Karpas-422 (cell line): Measurements from ENCODE around the gene TMX3. TPM values are rescaled to one million over a fixed set of nuclear protein-coding genes. Genes with fewer than 3 reads are reported as not detected.

Source experiments
- DNase-seq: peaks from one replicate; pipeline ENCODE4 v3.0.0-alpha.2; 2015
- H2AFZ ChIP-seq: fragments of 200-600 bp; sonication (generic); 2 replicates; pipeline ENCODE4 v1.6.1; 2014; ENCODE audit warnings: antibody characterized with exemption, low read length, mixed read lengths
- H3K27ac ChIP-seq: fragments of 200-600 bp; sonication (generic); 2 replicates; pipeline ENCODE4 v1.5.1; 2014; ENCODE audit warnings: mild to moderate bottlenecking, low read length, moderate library complexity
- H3K27me3 ChIP-seq: fragments of 200-600 bp; sonication (generic); 2 replicates; pipeline ENCODE4 v1.6.1; 2014; ENCODE audit warnings: low read length, mixed read lengths
- H3K36me3 ChIP-seq: fragments of 200-600 bp; sonication (generic); 2 replicates; pipeline ENCODE4 v1.6.1; 2014; ENCODE audit warnings: low read length, mixed read lengths; ENCODE audit not compliant: insufficient read depth
- H3K4me1 ChIP-seq: fragments of 200-600 bp; sonication (generic); 2 replicates; pipeline ENCODE4 v1.6.1; 2014; ENCODE audit warnings: mild to moderate bottlenecking, low read length, mixed read lengths
- H3K4me2 ChIP-seq: fragments of 200-600 bp; sonication (generic); 2 replicates; pipeline ENCODE4 v1.6.1; 2014; ENCODE audit warnings: low read length, low read depth, mild to moderate bottlenecking; ENCODE audit not compliant: poor library complexity, severe bottlenecking
- H3K4me3 ChIP-seq: fragments of 200-600 bp; sonication (generic); 2 replicates; pipeline ENCODE4 v1.5.1; 2014; ENCODE audit warnings: mild to moderate bottlenecking, antibody characterized with exemption, low read length, mixed read lengths
- H3K79me2 ChIP-seq: fragments of 200-600 bp; sonication (generic); 2 replicates; pipeline ENCODE4 v1.6.1; 2014; ENCODE audit warnings: mild to moderate bottlenecking, low read length, mixed read lengths
- H3K9ac ChIP-seq: fragments of 200-600 bp; sonication (generic); 2 replicates; pipeline ENCODE4 v1.6.0; 2014; ENCODE audit warnings: low read length
- H3K9me2 ChIP-seq: fragments of 200-600 bp; sonication (generic), shearing (Covaris generic); replicated peaks from 2 replicates; pipeline ENCODE4 v1.6.0; 2014; ENCODE audit warnings: mild to moderate bottlenecking, low read length, moderate library complexity; ENCODE audit not compliant: insufficient read depth
- H3K9me3 ChIP-seq: fragments of 300-700, 200-600 bp; sonication (generic); 2 replicates; pipeline ENCODE4 v1.6.1; 2014; ENCODE audit warnings: low read length, mixed read lengths
- H4K20me1 ChIP-seq: fragments of 200-600 bp; sonication (generic); 2 replicates; pipeline ENCODE4 v1.6.1; 2014; ENCODE audit warnings: mild to moderate bottlenecking, antibody characterized with exemption, low read length, low read depth; ENCODE audit not compliant: insufficient read depth
- total RNA-seq: library from RNA; depleted of rRNA; stranded (reverse); fragments of >200 nt; shearing (Covaris generic); gene quantifications from 2 replicates; pipeline ENCODE4 v1.2.3, GENCODE V29; 2014; ENCODE audit warnings: low replicate concordance

Gene TMX3
- total RNA-seq, 1 experiment from 2014 or later: 154 TPM

DNA sequence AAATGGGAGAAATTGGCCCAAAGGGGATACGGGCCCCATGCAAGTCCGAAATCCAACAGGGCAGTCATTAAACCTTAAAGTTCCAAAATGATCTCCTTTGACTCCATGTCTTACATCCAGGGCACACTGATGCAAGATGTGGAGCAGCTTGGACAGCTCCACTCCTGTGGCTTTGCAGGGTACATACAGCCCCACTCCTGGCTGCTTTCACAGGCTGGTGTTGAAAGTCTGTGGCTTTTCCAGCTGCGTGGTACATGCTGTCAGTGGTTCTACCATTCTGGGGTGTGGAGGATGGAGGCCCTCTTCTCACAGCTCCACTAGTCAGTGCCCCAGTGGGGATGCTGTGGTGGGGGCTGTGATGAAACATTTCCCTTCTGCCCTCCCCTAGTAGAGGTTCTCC is 8.6 kb upstream of the TMX3 start:
- H3K9me3 ChIP-seq: no peaks in the 10 kb centered on the region
- no peaks in the 10 kb centered on the region; the same call in 1 of the 2 replicates for H3K36me3 ChIP-seq
- no peaks in the 10 kb centered on the region for H4K20me1 ChIP-seq
- DNase-seq: no peak
- no peak overlapping the region for H3K9ac ChIP-seq
- H3K9me2 ChIP-seq: no peaks in the 10 kb centered on the region
- H3K4me1 ChIP-seq: peaks cover 24% of the 10 kb centered on the region
- no peak overlapping the region for H2AFZ ChIP-seq
- no peaks in the 10 kb centered on the region for H3K27me3 ChIP-seq
- no peak overlapping the region for H3K4me2 ChIP-seq
- H3K4me3 ChIP-seq: no peak overlapping the region
- H3K79me2 ChIP-seq: no peaks in the 10 kb centered on the region
- H3K27ac ChIP-seq: no peak overlapping the region

DNA sequence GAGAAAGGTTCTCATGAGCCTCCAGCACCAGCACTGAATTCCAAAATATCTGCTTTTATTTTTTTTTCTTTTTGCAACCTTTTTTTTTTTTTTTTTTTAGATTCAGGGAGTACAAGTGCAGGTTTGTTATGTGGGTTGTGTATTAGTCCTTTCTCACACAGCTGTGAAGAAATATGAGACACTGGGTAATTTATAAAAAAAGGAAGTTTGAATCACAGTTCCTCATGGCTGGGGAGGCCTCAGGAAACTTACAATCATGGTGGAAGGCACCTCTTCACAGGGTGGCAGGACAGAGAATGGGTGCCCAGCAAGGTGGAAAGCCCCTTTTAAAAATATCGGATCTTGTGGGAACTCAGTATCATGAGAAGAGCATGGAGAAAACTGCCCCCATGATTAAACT is 7.9 kb upstream of the TMX3 start:
- H3K79me2 ChIP-seq: no peaks in the 10 kb centered on the region
- peak overlapping the region; percentile 66 for H3K4me2 ChIP-seq
- H3K4me1 ChIP-seq: peaks cover 29% of the 10 kb centered on the region
- H3K9ac ChIP-seq: 0 out of 2 replicates have a peak overlapping the region, but pooled peaks have one; percentile 43
- peak; percentile 67 for DNase-seq
- H3K27ac ChIP-seq: peak overlapping the region; percentile 66
- H3K36me3 ChIP-seq: no peaks in the 10 kb centered on the region; the same call in 1 of the 2 replicates
- peak overlapping the region; percentile 49 for H3K4me3 ChIP-seq
- H3K9me3 ChIP-seq: no peaks in the 10 kb centered on the region
- H4K20me1 ChIP-seq: no peaks in the 10 kb centered on the region
- no peaks in the 10 kb centered on the region for H3K9me2 ChIP-seq
- 0 out of 2 replicates have a peak overlapping the region, but pooled peaks have one; percentile 61 for H2AFZ ChIP-seq
- H3K27me3 ChIP-seq: no peaks in the 10 kb centered on the region

DNA sequence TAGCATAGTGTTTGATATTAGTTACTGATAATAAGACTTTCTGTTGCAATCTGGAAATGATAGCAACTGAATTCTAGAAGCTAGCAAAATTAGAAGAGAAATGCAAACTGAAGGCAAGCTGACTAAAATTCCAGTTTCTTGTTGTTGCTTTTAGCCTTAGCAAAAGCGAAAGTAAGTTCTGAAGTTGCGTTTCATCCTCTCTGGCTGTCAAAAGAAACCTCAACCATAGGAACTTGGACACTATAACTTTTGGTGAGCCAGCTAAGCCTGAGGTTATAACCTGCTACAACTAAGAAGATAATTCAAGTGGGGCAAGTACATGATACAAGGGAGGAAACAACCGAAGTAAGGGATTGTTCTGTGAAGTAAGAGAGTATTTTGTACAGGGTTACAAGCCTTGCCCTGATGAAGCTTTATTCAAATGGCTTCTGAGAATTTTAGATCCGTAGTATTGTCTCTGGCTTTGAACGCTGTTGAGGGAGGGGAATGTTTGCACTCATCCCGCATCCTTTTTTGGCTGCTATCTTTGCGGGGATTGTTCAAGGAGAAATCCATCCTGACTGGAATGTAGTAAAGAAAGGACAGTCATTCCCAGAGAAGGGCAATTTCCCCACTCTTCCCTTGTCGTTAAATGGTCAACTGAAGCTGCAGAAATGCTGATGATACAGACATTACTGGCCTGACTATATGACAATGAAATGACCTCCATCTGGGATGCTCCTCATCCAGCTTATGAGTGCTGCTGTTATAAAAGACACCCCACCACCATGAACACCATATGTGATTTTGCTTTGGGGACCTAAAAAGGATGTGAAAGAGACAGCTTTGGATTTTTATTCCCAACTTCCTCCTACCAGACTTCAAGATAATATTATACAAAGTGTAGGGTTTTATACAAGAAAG is 7.0 kb upstream of the TMX3 start:
- Histone ChIP-seq H3K4me1 (peaks cover 29% of the 10 kb centered on the region), H3K9me2 (no peaks in the 10 kb centered on the region), H2AFZ (peak overlapping the region; percentile 61), H3K27me3 (no peaks in the 10 kb centered on the region), H3K36me3 (no peaks in the 10 kb centered on the region; the same call in 1 of the 2 replicates), H3K4me3 (peak overlapping the region; percentile 49), H3K9me3 (no peaks in the 10 kb centered on the region), H3K27ac (peak overlapping the region; percentile 66), H3K9ac (peak overlapping the region; percentile 43), H3K4me2 (peak overlapping the region; percentile 66), H4K20me1 (no peaks in the 10 kb centered on the region), H3K79me2 (no peaks in the 10 kb centered on the region)
- peak; percentile 44 for DNase-seq

DNA sequence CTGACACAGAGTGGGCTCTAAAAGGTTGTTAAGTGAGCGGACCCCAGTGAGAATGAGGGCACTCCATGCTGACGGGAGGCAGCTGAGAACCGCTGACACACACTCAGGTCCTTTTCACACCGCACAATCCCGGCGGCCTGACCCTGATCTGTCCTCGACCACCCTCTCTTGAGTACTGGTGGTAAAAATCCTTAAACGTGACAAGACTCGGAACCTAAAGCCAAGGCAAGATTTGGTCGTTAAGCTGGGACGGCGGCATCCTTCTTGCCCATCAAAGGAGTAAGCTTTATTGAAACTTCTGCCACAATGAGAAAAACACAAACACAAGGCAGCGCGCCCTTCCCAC is 569 bp downstream of the TMX3 start:
- Histone ChIP-seq H3K27me3 (no peaks in the 10 kb centered on the region), H3K4me3 (peak overlapping the region; percentile 87), H3K9ac (peak overlapping the region; percentile 98), H3K79me2 (peaks cover 61% of the 10 kb centered on the region), H3K4me2 (peak overlapping the region; percentile 78), H3K27ac (peak overlapping the region; percentile 46), H3K9me3 (no peaks in the 10 kb centered on the region), H2AFZ (peak overlapping the region; percentile 94), H3K4me1 (peaks cover 31% of the 10 kb centered on the region), H3K36me3 (peaks cover 41% of the 10 kb centered on the region), H3K9me2 (no peaks in the 10 kb centered on the region), H4K20me1 (peaks cover 24% of the 10 kb centered on the region)
- DNase-seq: peak; percentile 59

DNA sequence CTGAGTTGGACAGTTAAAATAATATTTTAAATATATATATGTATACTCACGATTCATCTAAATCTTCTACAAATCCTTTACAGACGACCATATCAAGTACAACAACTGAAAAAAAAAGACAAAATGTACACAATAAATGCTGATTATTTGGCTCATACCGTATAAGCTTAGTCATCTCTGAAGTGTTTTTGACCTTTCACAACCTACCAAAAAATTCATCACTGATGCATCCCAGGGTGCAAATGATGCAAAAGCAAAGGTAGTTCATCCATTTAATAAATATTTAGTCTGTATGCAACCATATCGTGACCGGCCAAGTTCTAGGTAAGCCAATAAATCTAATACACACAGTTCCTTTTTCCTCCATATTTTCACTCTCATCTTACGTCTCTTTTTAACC is 1.1 kb downstream of the TMX3 start:
- DNase-seq: no peak
- peak overlapping the region; percentile 98 for H3K9ac ChIP-seq

DNA sequence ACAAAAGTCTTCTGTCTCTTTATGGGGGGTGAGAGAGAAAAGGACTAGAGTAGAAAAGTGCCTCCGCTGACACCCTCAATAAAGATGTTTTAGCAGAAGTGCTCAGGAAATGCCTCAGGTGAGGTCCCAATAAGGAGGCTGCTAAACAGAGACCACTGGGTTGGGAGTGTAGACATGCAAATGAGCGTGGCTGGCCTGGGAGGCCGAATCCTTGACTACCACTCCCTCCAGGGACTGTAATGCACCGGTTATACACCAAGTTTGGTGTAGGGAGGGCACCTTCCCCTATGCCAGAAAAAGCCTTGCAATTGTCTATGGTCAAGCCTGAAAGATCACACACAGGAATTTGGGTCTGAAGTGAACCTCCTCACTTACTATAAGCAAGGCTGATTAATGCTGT is 1.8 kb downstream of the TMX3 start:
- Histone ChIP-seq H4K20me1 (peaks cover 24% of the 10 kb centered on the region), H3K79me2 (peaks cover 73% of the 10 kb centered on the region), H3K36me3 (peaks cover 54% of the 10 kb centered on the region), H2AFZ (no peak overlapping the region), H3K4me3 (peak overlapping the region; percentile 87), H3K9me3 (no peaks in the 10 kb centered on the region), H3K27ac (no peak overlapping the region), H3K4me1 (peaks cover 25% of the 10 kb centered on the region), H3K9me2 (no peaks in the 10 kb centered on the region), H3K4me2 (peak overlapping the region; percentile 78), H3K9ac (peak overlapping the region; percentile 98), H3K27me3 (no peaks in the 10 kb centered on the region)
- DNase-seq: peak; percentile 59

More for the DNA sequence above, 1.1 kb downstream of the TMX3 start:
- Histone ChIP-seq H3K27me3 (no peaks in the 10 kb centered on the region), H3K4me1 (peaks cover 31% of the 10 kb centered on the region), H3K9me3 (no peaks in the 10 kb centered on the region), H3K4me3 (peak overlapping the region; percentile 87), H2AFZ (peak overlapping the region; percentile 94; the same call in 1 of the 2 replicates), H3K36me3 (peaks cover 47% of the 10 kb centered on the region), H3K79me2 (peaks cover 67% of the 10 kb centered on the region), H3K4me2 (peak overlapping the region; percentile 78), H3K9me2 (no peaks in the 10 kb centered on the region), H4K20me1 (peaks cover 24% of the 10 kb centered on the region), H3K27ac (peak overlapping the region; percentile 46)

DNA sequence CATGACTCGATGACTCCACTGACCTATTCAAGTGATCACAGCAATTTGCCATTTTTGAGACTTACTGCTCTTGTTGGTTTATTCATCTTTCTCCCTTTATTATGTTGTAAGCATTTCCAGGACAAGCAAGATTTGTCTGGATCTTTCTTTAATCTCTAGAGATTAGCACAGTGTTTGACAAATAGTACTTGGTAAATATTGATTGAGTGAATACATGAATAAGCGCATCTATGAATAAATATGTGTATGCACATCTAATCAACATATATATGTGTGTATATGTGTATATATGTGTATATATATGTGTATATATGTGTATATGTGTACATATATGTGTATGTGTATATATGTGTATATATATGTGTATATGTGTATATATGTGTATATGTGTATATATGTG is 7.3 kb downstream of the TMX3 start:
- Histone ChIP-seq H3K27me3 (no peaks in the 10 kb centered on the region), H3K9me3 (no peaks in the 10 kb centered on the region), H3K4me2 (no peak overlapping the region), H3K27ac (no peak overlapping the region), H3K9ac (no peak overlapping the region), H3K4me3 (no peak overlapping the region), H3K36me3 (peaks cover 78% of the 10 kb centered on the region), H4K20me1 (peaks cover 14% of the 10 kb centered on the region), H3K79me2 (peaks cover 95% of the 10 kb centered on the region), H3K4me1 (peaks cover 1% of the 10 kb centered on the region), H3K9me2 (no peaks in the 10 kb centered on the region), H2AFZ (no peak overlapping the region)
- no peak for DNase-seq

DNA sequence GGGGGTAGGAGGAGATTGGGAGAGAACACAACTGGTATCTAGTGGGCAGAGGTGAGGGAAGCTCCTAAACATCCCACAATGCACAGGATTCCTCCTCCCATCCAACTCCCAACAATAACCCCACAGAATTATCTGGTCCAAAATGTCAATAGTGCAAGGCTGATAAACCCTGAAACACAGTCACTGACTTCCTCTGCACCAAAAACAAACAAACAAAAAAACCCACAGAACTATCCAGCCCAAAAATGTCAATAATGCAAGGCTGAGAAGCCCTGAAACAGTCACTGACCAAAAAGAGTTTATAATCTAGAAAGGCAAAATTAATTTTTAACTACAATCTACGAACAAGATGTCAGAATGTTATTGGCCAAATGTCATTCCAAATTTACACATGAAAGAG is 9.8 kb downstream of the TMX3 start:
- peaks cover 72% of the 10 kb centered on the region for H3K36me3 ChIP-seq
- no peak overlapping the region for H3K27ac ChIP-seq
- no peak overlapping the region for H3K9ac ChIP-seq
- H3K9me3 ChIP-seq: no peaks in the 10 kb centered on the region
- H3K4me2 ChIP-seq: no peak overlapping the region
- H3K4me1 ChIP-seq: no peaks in the 10 kb centered on the region
- no peak overlapping the region for H3K4me3 ChIP-seq
- no peaks in the 10 kb centered on the region for H3K9me2 ChIP-seq
- no peaks in the 10 kb centered on the region for H3K27me3 ChIP-seq
- H3K79me2 ChIP-seq: peaks cover 88% of the 10 kb centered on the region
- H2AFZ ChIP-seq: no peak overlapping the region
- peaks cover 6% of the 10 kb centered on the region for H4K20me1 ChIP-seq
- no peak for DNase-seq
